H7 (cell line): ENCODE results near the gene SPATA2L. TPM values are rescaled to one million over a fixed set of nuclear protein-coding genes. Genes with fewer than 3 reads are reported as not detected.
A peak's percentile ranks its signal among the peaks of the same experiment; 100 is the strongest.
"Not testable (repeated sequence)": the region's sequence is repeated elsewhere in the genome, so short reads cannot be mapped to it uniquely, and the experiment has no call there.

ENCODE experiments used
- DNase-seq: peaks from one replicate; pipeline ENCODE4 v3.0.0; 2012
- H3K27me3 ChIP-seq: 2 replicates; pipeline ENCODE4 v1.6.0; 2011; ENCODE audit warnings: mild to moderate bottlenecking, low read length; ENCODE audit not compliant: control insufficient read depth, insufficient read depth
- H3K36me3 ChIP-seq: replicated peaks from 2 replicates; pipeline ENCODE4 v1.5.1; 2011; ENCODE audit warnings: low read length; ENCODE audit not compliant: control insufficient read depth, insufficient read depth
- H3K4me3 ChIP-seq: 2 replicates; pipeline ENCODE4 v1.5.1; 2011; ENCODE audit warnings: low read depth, mild to moderate bottlenecking, control low read depth, low read length, moderate library complexity; ENCODE audit not compliant: insufficient read depth
- total RNA-seq: library from RNA; depleted of rRNA; stranded (reverse); fragments of >200 nt; shearing (Covaris generic); gene quantifications from 2 replicates; pipeline ENCODE4 v1.2.3, GENCODE V29; 2014

SPATA2L gene
- total RNA-seq, 1 experiment from 2014 or later: 16.0 TPM

DNA sequence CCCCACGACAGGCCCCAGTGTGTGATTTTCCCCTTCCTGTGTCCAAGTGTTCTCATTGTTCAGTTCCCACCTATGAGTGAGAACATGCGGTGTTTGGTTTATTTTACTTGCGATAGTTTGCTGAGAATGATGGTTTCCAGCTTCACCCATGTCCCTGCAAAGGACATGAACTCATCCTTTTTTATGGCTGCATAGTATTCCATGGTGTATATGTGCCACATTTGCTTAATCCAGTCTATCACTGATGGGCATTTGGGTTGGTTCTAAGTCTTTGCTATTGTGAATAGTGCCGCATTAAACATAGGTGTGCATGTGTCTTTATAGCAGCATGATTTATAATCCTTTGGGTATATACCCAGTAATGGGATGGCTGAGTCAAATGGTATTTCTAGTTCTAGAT is 29.9 kb downstream of the SPATA2L start:
- H3K36me3 ChIP-seq, H3K27me3 ChIP-seq, H3K4me3 ChIP-seq, DNase-seq: not testable (repeated sequence)

DNA sequence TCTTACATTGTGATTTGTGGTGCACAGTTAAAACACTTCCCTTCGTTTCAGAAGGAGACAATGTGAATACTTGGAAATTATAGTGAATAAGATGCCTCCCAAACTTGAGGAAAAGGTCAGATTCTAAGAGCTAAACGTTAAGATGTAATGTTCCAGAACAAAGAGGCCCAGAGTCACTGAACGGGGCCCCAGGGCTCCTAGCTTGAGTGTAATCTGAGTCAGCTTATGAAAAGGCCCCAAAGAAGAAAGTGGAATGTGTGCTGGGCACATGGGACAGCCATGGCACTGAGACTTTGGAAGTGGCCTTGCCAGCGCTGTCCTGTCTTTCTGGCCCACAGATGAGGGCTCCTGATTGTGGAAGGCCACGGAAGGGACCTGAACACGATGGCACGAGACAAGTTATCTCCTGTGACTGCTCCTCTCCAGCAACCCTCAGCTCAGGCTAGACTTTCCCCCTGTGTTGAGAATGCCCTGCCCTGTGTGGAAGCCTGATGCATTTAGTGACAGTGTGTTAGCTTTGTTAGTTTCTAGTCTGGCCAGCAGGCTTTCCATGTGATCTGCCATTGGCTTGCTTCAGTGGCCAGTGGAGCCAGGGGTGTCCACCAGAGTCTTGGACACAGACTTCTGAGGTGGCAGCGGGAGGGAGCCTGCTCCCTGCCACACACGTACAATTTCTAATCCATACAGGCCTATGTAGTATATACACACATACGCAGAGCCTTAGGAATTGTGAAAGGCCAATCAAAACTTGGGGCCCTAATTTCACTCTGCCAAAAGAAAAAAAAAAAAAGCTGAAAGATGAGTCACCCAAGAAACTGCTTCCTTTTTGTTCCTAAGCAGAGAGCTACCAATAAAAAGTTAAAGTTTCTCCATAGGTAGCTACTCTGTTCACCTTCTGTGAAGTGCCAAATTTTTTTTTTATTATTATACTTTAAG is 30.7 kb downstream of the SPATA2L start:
- no peak overlapping the region for H3K4me3 ChIP-seq
- DNase-seq: no peak
- no peaks in the 10 kb centered on the region for H3K27me3 ChIP-seq
- no peaks in the 10 kb centered on the region for H3K36me3 ChIP-seq

DNA sequence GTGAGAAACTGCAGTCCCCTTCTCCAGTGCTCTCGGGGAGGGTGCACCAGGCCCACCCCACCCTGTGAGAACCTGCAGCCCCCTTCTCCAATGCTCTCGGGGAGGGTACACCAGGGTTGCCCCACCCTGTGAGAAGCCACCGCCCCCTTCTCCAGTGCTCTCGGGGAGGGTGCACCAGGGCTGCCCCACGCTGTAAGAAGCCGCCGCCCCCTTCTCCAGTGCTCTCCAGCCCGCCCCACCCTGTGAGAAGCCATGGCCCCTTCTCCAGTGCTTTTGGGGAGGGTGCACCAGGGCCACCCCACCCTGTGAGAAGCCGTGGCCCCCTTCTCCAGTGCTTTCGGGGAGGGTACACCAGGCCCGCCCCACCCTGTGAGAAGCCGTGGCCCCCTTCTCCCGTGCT is 31.8 kb downstream of the SPATA2L start:
- no peak for DNase-seq
- H3K4me3 ChIP-seq: no peak overlapping the region
- H3K27me3 ChIP-seq: no peaks in the 10 kb centered on the region
- no peaks in the 10 kb centered on the region for H3K36me3 ChIP-seq

DNA sequence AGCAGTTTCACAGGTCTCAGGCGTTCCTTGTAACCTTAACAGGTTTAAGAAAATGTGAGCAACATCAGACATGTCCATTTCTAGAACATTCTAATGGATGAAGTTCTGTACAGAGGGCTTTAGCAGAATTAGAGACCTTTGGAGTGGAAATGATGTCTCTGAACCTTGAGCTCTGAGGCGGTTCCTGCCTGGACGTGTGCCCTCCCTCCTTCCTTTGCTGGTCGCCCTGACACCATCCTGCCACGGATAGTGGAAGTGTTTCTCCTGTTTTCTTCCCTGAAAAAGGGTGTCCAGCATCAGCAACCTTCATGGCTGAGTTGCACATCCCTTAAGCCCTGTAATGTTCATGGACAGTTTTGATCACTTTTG is 32.7 kb downstream of the SPATA2L start:
- Histone ChIP-seq H3K4me3 (no peak overlapping the region), H3K36me3 (no peaks in the 10 kb centered on the region), H3K27me3 (no peaks in the 10 kb centered on the region)
- DNase-seq: no peak

DNA sequence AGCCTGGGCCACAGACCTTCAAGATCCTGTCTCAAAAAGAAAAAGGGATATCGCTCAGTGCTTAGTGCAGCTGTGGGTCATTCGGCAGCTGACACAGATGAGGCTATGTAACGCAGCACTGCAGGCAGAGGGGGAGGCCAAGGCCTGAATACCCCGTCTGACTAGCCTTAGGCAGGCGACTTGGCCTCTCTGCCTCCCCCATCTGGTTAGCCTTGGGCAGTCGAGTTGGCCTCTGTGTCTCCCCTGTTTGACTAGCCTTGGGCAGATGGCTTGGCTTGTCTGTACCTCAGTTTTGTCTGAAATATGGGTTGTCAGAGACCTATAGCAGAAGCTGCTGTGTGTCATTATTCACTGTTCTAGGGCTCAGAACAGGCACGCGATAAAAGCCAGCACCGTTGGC is 33.9 kb downstream of the SPATA2L start:
- H3K36me3 ChIP-seq: no peaks in the 10 kb centered on the region
- no peak overlapping the region for H3K4me3 ChIP-seq
- H3K27me3 ChIP-seq: no peaks in the 10 kb centered on the region
- DNase-seq: no peak

DNA sequence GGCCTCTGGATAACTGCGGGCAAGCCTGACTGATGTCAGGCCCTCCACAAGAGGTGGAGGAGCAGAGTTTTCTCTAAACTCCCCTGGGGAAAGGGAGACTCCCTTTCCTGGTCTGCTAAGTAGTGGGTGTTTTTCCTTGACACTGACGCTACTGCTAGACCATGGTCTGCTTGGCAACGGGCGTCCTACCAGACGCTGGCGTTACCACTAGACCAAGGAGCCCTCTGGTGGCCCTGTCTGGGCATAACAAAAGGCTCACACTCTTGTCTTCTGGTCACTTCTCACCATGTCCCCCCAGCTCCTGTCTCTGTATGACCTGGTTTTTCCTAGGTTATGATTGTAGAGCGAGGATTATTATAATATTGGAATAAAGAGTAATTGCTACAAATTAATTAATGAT is 34.5 kb downstream of the SPATA2L start:
- not testable (repeated sequence) for H3K36me3 ChIP-seq, H3K27me3 ChIP-seq, H3K4me3 ChIP-seq
- peak; percentile 54 for DNase-seq

DNA sequence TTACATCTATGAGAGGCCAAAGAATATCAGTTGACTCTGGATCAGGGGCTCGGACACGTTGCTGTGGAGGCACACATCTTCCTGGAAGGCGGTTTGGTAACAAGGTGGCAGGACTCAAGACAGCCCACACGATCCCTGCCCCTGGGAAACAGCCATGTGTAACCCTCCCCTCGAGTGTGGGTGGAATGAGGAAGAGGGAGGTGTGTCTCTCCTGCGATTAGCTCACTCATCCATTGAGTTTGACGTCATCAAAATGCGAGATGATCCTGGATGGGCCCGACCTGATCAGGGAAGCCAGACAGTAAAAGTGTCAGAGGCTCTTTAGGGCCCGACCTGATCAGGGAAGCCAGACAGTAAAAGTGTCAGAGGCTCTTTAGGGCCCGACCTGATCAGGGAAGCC is 37.3 kb downstream of the SPATA2L start:
- not testable (repeated sequence) for DNase-seq, H3K36me3 ChIP-seq, H3K4me3 ChIP-seq, H3K27me3 ChIP-seq

DNA sequence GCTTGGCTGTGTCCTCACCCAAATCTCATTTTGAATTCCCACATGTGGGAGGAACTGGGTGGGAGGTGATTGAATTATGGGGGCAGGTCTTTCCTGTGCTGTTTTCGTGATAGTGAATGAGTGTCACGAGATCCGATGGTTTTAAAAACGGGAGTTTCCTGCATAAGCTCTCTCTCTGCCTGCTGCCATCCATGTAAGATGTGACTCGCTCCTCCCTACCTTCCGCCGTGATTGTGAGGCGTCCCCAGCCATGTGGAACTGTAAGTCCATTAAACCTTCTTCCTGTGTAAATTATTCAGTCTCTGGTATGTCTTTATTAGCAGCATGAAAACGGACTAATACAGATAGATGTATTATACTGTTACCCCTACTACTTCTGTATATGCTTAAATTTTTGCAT is 40.3 kb downstream of the SPATA2L start:
- DNase-seq: no peak
- H3K4me3 ChIP-seq: no peak overlapping the region
- H3K36me3 ChIP-seq: peaks cover 6% of the 10 kb centered on the region
- no peaks in the 10 kb centered on the region for H3K27me3 ChIP-seq

DNA sequence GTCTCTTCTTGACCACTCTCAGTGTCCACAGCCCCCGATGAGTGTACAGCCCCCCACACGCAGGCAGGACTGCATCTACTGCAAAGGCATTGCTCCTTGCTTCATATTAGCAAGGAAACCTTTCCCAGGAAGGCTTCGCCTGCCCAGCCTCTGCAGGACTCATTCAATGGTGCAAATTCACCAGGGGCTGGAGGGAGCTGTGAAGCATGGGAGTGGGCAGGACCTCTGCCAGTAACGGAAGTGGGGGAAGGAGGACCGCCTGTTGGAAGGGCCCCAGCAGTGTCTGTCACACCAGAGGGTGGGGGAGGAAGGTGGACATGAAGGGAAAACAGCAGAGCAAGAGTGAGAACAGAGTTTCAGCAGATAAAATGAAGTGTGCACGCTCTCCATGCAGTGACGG is 41.4 kb downstream of the SPATA2L start:
- peaks cover 6% of the 10 kb centered on the region for H3K36me3 ChIP-seq
- H3K27me3 ChIP-seq: no peaks in the 10 kb centered on the region
- no peak for DNase-seq
- no peak overlapping the region for H3K4me3 ChIP-seq

DNA sequence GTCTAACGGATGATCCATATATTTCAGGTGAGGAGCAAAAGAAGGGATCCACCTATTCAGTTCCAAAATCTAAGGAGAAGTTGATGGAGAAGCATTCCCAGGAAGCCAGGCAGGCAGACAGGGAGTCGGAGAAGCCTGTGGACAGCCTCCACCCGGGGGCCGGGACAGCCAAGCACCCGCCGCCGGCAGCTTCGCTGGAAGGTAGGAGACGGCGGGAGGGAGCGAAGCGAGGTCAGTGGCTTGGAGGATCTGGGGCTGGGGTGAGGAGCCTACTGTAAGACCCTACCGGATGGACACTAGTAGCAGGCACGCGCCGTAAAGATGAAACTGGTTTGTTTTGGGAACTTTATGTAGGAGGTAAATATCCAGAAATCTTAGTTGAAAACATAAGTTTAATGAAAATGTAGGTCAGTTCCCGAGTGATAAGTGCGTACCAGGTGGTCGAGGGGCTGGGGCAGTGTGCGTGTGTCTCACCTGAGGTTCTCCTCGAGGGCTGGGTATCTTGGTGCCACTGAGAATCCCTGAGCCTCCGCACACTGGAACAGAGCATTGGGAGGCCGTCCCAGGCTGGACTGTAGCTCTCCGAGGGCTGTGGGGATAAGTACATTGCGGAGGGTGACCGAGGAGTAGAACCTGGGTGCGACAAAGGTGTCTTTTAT is 43.2 kb downstream of the SPATA2L start:
- peaks cover 6% of the 10 kb centered on the region for H3K36me3 ChIP-seq
- DNase-seq: peak; percentile 84

DNA sequence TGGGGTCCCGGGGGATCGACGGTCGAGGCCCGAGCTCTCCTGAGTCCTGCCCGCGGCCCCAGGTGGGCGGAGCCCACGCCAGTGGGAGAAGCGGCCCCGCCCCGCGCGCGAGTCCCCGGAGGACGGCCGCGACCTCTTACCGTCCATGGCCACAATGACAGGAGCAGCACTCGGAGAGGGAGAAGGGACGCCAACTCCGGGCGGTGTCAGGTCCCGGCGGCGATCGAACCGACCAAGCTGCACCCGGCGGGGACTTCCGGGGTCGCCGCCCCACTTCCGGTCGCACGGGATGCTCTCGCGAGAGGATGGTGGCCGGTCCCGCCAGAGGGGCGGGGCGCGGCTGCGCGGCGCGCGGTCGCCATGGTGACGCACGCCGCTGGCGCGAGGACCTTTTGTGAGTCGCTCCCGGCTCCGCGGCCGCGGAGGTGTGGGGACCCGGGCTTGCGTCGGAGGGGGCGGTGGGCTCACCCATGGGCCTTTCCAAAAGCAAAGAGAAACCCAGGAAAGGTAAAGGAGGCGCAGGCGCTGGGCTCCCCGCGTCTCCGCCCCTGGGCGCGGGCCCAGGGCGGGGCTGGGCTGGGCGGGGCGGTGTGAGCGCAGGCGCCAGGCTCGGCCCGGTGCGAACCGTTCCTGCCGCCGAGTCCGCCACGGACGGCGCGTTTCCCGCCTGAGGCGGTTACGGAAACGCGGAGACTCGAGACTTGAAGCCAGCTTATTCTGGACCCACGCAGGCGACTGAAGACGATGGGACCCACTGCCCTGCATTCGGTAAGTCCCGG is 43.9 kb downstream of the SPATA2L start, which contains the start of the genes CHMP1A and SPATA33:
Gene CHMP1A, minus strand, starts transcription at position 267 of the 779 bp plus-strand sequence. Its CDS starts 120 bp downstream, at position 147.
Gene SPATA33, plus strand, starts transcription at position 395 of the 779 bp plus-strand sequence. Its CDS starts 76 bp downstream, at position 471.
- H3K4me3 ChIP-seq: peak within 1 kb of the TSS; percentile 97
- peaks cover 6% of the 10 kb centered on the region for H3K36me3 ChIP-seq
- DNase-seq: peak; percentile 99
- H3K27me3 ChIP-seq: no peaks in the 10 kb centered on the region

More for the DNA sequence above, 43.2 kb downstream of the SPATA2L start:
- no peaks in the 10 kb centered on the region for H3K27me3 ChIP-seq
- peak overlapping the region; percentile 97 for H3K4me3 ChIP-seq

DNA sequence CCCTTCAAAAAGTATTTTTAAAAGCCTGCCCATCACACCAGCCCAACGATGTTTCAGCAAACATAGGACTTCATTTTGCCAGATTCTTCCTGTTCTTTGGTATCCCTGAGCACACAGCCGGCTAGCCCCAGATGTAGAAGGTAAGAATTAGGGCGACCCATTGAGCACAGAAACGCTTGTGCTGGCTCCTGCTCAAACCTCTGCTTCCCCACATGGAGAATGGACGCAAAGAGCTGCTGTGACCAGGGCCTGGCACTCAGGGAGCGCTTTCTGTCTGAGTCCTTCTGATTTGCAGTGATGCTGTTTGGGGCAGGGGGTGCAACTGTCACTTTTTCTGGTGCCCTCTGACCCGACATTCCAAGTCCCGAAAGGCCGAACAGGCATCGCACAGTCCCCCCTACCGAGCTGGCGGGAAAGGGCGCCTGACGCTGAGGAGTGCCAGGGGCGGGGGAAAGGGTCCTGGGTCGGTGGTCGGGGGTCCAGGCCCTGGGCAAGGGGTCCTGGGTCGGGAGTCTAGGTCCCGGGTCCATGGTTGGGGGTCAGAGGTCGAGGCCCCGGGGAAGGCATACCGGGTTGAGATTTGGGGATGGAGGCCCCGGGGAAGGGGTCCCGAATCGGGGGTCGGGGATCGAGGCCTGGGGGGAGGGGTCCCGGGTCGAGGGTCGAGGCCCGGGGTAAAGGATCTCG is 44.9 kb downstream of the SPATA2L start:
- no peaks in the 10 kb centered on the region for H3K27me3 ChIP-seq
- peak; percentile 72 for DNase-seq
- H3K4me3 ChIP-seq: peak overlapping the region; percentile 97
- peaks cover 6% of the 10 kb centered on the region for H3K36me3 ChIP-seq

DNA sequence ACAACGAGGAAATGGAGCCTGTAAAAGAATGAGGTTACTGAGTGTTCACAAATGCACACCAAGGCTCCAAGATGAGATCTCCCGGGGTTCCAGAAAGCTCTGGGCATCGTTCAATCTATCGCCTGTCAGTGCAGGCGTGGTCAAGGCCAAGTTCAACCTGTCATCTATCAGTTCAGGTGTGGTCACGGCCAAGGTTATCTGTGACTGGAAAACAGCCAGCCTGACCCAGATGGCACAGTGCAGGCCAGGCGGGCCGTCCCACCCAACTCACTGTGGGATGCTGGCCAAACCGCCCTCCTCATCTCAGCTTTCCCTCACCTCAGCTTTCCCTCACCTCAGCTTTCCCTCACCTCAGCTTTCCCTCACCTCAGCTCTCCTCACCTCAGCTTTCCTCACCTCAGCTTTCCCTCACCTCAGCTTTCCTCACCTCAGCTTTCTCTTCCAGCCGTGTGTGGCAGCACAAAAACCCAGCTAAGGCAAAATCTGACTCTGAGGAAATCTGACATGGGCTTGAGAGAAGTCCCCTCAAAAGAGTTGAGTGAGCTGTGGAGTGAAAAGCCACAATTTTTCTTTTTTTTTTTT is 46.4 kb downstream of the SPATA2L start:
- Histone ChIP-seq H3K4me3 (no peak overlapping the region), H3K36me3 (peaks cover 3% of the 10 kb centered on the region; the same call in 1 of the 2 replicates), H3K27me3 (no peaks in the 10 kb centered on the region)
- DNase-seq: no peak
